Measurements from ENCODE around the gene C2CD4A. TPM values are rescaled to one million over a fixed set of nuclear protein-coding genes. Genes with fewer than 3 reads are reported as not detected.

C2CD4A gene
- total and polyA plus RNA-seq, 5 donors = 0.02 TPM; not detected in 4

GRCh38 chr15:62119874-62120273 is 53.1 kb downstream of the C2CD4A start:
- ATAC-seq = no peak
- Histone ChIP-seq H3K9me3 (ENCODE audit: control insufficient read depth, low read length) (no peaks in the 10 kb centered on the region), H3K4me3 (ENCODE audit: low read length) (no peak overlapping the region), H3K27me3 (ENCODE audit: control insufficient read depth, insufficient read depth) (no peaks in the 10 kb centered on the region), H3K4me1 (ENCODE audit: control insufficient read depth, insufficient read depth, low read length) (no peaks in the 10 kb centered on the region), H3K27ac (ENCODE audit: low read length) (no peak overlapping the region)
- DNase-seq = no peak
- intact Hi-C loops (cut with DNase I) = no loop called here
- WGBS = 93% methylated on average over 3 of the region's 3 CpGs

Other genes with a start within 250 kb of the C2CD4A start
- 10 to 100 TPM; 33.9 to 41.3 (median 36.2) TPM for gene VPS13C, start 6.5 kb upstream of the C2CD4A start, total RNA-seq
- gene VPS13C, start 6.5 kb upstream of the C2CD4A start, polyA plus RNA-seq = 14.5 TPM
- gene C2CD4B, start 98.3 kb downstream of the C2CD4A start, total RNA-seq = 1 to 10 TPM; 1.4 to 2.4 (median 1.6) TPM
- gene C2CD4B, start 98.3 kb downstream of the C2CD4A start, polyA plus RNA-seq = 2.8 TPM